Measurements from ENCODE around the gene MGRN1. TPM values are rescaled to one million over a fixed set of nuclear protein-coding genes. Genes with fewer than 3 reads are reported as not detected.
A peak's percentile ranks its signal among the peaks of the same experiment; 100 is the strongest.

MGRN1 gene
- total RNA-seq, 4 donors from 2014 or later: 15.8 to 25.6 (median 22.0) TPM

- DNase-seq: no peak
- Histone ChIP-seq H3K9me3 (no peaks in the 10 kb centered on the region), H3K4me1 (peaks cover 0 to 20% (median 0%) of the 10 kb centered on the region in 3 donors), H3K36me3 (peaks cover 13 to 96% (median 16%) of the 10 kb centered on the region in 3 donors), H3K27ac (no peak overlapping the region), H3K4me3 (no peak overlapping the region), H3K27me3 (no peaks in the 10 kb centered on the region)
- no peak for TF ChIP-seq CTCF (IDR thresholded peaks at IDR 0.05)
- TF ChIP-seq POLR2A (IDR thresholded peaks at IDR 0.05): no peak
- WGBS, 2 donors: 86% methylated on average over 14 to 18 of the region's 33 CpGs
- intact Hi-C loops (cut with DNase I): no loop called here
Measured at GRCh38 chr16:4673387-4674046, 48.9 kb downstream of the MGRN1 start.

GRCh38 chr16:4674926-4675530 lies 50.4 kb downstream of the MGRN1 start:
- H3K4me3 ChIP-seq: no peak overlapping the region
- peaks cover 3 to 95% (median 16%) of the 10 kb centered on the region in 3 donors for H3K36me3 ChIP-seq
- no peak for TF ChIP-seq POLR2A (IDR thresholded peaks at IDR 0.05)
- TF ChIP-seq CTCF (IDR thresholded peaks at IDR 0.05): no peak
- H3K27ac ChIP-seq: no peak overlapping the region
- no peaks in the 10 kb centered on the region for H3K9me3 ChIP-seq
- H3K27me3 ChIP-seq: no peaks in the 10 kb centered on the region
- intact Hi-C loops (cut with DNase I): no loop called here
- peaks cover 0 to 34% (median 0%) of the 10 kb centered on the region in 3 donors for H3K4me1 ChIP-seq
- no peak for DNase-seq
- 81 to 100% methylated on average over 7 of the region's 9 CpGs for whole genome bisulfite sequencing, 2 donors

GRCh38 chr16:4675864-4676786 lies 51.5 kb downstream of the MGRN1 start:
- TF ChIP-seq POLR2A (IDR thresholded peaks at IDR 0.05) (no peak), CTCF (IDR thresholded peaks at IDR 0.05) (no peak)
- intact Hi-C loops (cut with DNase I): no loop called here
- H3K4me3 ChIP-seq: no peak overlapping the region
- peaks cover 0 to 45% (median 0%) of the 10 kb centered on the region in 3 donors for H3K4me1 ChIP-seq
- WGBS, 2 donors: 72 to 82% methylated on average over 14 to 15 of the region's 23 CpGs
- peaks cover 3 to 93% (median 16%) of the 10 kb centered on the region in 3 donors for H3K36me3 ChIP-seq
- no peaks in the 10 kb centered on the region for H3K9me3 ChIP-seq
- H3K27ac ChIP-seq: peak overlapping the region in 3 of 4 donors; percentile 3 to 64 (median 30)
- no peak for DNase-seq
- H3K27me3 ChIP-seq: no peaks in the 10 kb centered on the region

GRCh38 chr16:4676831-4677230 lies 52.2 kb downstream of the MGRN1 start:
- Histone ChIP-seq H3K4me3 (no peak overlapping the region), H3K9me3 (no peaks in the 10 kb centered on the region), H3K27me3 (no peaks in the 10 kb centered on the region), H3K4me1 (peaks cover 0 to 50% (median 0%) of the 10 kb centered on the region in 3 donors), H3K27ac (peak overlapping the region in 1 of 4 donors; percentile 64), H3K36me3 (peaks cover 3 to 93% (median 17%) of the 10 kb centered on the region in 3 donors)
- WGBS, 2 donors: 81 to 87% methylated on average over 5 to 11 of the region's 11 CpGs
- TF ChIP-seq CTCF (IDR thresholded peaks at IDR 0.05) (no peak), POLR2A (IDR thresholded peaks at IDR 0.05) (no peak)
- DNase-seq: no peak
- intact Hi-C loops (cut with DNase I): no loop called here
